HG03432 (cell line): ENCODE measurements around the gene RBKS.

Source experiments
- ATAC-seq: cut with Tn5 transposase; IDR thresholded peaks from one replicate; pipeline ENCODE4 v1.9.1; 2021; ENCODE audit warnings: mild to moderate bottlenecking, moderate library complexity; ENCODE audit not compliant: unreplicated experiment

Gene RBKS

DNA sequence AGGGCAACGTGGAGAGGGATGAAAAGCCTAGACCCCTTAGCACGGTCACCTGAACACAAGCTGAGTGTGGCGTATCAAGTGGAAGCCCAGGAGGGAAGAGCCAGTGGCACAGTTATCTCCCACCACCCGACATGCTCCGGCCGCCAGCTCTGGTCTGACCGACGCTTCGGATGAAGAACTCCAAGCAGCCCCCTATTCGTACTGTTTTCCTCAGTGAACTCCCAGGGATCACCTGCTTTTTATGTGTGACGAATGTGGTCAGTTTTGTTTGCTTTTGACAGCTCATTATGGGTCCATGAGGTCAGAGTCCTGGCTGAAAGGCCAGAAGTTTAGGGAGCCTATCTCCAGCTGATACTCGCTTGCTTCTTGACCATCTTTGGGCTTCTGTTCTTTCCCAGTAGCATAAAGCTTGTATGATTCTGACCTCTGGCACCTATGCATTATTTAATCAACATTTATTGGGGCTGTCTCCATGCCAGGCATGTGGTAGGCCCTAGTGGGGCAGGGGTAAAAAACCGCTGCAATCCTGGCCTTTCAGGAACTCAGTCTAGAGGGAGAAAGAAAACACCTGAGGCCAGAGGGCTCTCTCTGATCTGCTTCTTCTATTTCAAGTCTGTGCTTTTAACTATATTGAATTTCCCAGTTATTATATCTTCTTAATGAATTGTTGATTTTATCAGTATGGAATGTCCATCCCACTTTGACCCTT is 151.7 kb downstream of the RBKS start:
- ATAC-seq = no peak

DNA sequence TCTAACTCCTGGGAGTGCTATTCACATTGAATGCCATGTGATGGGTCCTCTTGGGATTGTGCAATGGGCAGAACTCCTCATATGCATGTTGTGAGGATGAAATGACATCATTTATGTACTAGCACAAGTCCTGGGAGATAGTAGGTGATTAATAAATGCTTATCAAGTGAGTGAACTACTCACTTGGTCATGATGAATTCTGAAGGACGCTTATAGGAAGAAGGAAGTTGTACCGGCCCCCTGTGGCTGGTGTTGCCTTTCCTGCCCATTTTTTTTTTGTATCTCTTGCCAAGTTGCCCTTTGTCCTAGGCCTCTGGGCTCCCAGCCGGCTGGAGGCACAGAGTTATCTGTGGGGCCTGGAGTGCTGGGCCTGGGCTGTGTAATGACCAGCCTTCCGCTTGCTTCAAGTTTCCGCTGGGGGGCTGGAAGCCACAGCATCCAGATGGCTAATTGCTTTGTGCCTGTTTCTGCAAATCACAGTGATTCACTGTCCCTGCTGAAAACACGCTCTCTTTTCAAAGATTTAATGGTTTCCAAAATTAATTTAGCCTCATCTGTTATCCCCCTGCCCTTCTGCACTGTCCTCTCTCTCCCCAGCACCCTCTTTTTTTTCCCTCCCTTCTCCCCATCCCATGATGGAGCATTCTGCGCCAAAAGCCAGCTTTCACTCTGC is 152.4 kb downstream of the RBKS start:
- ATAC-seq = no peak

DNA sequence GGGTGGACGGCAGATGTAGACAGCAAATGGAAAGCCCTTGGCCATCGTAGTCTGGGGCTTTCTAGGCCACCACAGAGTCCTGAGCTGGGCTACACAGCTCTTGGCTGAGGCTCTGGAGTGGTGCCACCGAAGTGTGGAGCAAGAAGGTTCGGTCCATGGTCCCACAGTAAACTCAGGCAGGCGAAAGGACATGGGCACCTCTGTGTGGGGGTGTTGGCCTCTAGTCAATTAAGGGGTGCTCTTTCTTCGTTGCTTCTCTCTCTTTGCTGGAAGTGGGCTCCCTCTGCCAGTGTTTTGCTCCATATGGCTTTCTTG is 153.3 kb downstream of the RBKS start:
- no peak for ATAC-seq

DNA sequence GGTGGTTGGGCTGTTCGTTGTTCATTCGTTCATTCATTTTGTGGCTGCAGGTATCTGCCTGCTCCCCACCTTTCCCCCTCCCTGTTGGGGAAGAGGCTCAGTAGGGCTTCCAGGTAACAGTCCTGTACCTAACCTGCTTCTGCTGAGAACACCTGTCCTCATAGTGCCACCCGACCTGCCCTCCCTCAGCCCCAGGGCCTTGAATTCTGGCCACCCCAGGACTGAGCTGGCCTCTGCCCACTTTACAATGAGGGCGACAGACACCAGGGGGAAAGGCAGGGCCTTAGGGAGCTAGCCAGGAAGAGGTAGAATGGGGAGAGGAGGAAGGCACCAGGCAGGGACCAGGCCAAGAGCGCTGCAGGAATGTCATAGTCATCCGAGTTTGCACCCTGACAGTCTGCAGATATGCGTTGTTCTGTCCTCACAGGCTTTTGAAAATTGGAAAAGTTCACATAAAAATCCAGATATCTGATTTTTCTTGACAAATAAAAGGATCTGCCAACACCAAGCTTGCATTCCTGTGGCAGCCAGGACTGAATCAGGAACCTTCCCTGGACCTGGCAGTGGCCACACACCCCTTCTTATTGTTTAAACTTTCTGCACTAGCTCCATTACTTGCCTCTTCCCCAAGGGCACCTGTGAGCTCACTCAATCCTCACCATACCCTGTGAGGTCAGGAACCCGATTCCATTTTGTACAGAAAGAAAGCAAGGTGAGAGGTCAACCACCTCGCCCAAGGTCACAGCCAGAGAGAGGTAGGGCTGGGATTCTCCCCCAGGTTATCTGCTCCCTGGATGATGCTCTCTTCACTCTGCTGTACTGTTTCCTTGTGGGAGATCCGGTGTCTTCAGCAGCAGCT is 153.9 kb downstream of the RBKS start:
- no peak for ATAC-seq

DNA sequence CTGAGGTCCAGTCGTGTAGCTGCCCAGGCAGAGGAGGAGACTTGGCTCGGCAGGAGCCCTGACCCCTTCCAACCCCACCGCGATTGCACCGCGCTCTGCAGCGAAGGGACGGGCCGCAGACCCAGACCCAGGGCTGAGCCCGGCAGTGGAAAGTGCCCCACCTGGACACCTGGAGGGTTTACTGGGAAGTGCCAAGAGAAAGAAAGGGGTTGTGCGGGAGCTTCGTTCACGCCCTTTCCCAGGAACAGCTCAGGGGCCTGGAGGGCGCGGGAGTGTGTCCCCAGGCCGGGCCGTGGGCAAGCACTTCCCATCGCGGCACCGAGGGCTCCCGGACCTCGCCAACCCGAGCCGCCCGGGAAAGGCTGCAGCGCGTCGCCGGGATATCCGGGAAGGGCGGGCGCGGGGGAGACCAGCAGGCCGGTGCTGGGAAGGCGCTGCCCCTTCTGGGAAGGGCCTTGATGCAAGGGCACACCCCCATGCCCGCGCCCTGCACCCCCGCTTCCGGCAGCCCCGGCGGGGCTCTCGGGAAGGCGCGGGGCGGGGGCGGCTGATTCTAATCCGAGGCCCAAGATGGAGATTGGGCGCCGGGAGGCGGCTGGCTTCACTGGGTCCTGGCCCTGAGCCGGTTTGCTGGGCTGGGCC is 154.8 kb downstream of the RBKS start:
- ATAC-seq = no peak

DNA sequence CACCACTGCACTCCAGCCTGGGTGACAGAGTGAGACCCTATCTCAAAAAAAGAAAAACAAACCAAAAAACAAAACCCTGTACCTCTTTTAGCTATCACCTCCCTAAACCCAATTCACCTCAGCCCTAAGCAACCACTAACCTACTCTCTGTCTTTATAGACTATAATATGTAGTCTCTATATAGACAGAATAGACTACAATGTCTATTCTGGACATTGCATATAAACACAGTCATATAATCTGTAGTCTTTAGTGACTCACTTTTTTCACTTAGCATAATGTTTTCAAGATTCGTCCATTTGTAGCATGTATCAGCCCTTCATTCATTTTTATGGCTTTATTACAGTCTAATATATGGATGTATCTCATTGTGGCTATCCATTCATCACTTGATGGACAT is 155.9 kb downstream of the RBKS start:
- ATAC-seq = no peak
